Hindlimb muscle (tissue), 1 donor: ENCODE data around the gene PTH2R. TPM values are rescaled to one million over a fixed set of nuclear protein-coding genes. Genes with fewer than 3 reads are reported as not detected.
"Not testable (repeated sequence)": the region's sequence is repeated elsewhere in the genome, so short reads cannot be mapped to it uniquely, and the experiment has no call there.

Source experiments
- DNase-seq: peaks from one replicate; pipeline ENCODE4 v3.0.0-alpha.2; 2013
- polyA plus RNA-seq: library from polyadenylated mRNA; unstranded; fragments of 120-200 nt; gene quantifications from one replicate; pipeline ENCODE4 v1.2.1, GENCODE V29; 2013; ENCODE audit not compliant: insufficient read length

PTH2R gene
- polyA plus RNA-seq, 1 donor = 0.08 TPM

GRCh38 chr2:208488686-208489564 lies 82.3 kb downstream of the PTH2R start:
- no peak for DNase-seq

GRCh38 chr2:208489687-208490086 lies 83.1 kb downstream of the PTH2R start:
- DNase-seq = no peak

DNA sequence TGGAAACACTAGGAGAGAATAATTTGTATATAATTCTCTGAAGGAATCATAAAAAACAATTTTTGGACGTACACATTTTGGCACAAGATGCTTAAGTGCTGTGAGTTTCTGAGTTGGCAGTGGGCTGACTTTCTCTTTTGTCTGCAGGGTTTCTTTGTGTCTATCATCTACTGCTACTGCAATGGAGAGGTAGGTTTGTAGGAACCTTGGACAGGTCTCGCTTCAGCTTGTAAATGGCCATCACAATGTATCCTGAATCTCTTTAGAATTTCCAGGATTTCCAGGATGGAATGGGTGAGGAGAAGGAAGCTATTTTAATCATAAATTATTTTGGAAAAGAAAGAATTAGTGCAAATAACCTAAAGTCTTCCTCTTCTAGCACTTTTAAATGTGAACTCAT lies 83.9 kb downstream of the PTH2R start:
- no peak for DNase-seq

DNA sequence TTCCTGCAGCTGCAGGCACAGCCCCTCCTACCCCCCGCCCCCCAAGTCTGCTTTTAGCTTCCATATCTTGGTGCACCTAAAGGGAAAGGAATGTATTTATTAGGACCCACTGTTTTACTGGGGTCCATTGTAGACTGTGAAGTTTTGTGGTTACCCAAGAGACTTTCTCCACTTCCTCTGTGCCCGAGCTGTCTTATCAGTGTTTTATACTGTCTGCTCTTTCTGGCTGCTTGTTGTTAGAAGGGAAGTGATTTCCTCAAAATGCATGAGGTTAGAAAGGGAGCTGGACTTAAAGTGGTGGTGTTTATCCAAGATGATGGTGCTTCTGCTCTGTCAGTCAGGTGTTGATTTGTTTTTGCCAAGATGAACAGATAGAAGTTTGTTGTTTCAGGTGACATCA lies 85.0 kb downstream of the PTH2R start:
- DNase-seq = no peak

DNA sequence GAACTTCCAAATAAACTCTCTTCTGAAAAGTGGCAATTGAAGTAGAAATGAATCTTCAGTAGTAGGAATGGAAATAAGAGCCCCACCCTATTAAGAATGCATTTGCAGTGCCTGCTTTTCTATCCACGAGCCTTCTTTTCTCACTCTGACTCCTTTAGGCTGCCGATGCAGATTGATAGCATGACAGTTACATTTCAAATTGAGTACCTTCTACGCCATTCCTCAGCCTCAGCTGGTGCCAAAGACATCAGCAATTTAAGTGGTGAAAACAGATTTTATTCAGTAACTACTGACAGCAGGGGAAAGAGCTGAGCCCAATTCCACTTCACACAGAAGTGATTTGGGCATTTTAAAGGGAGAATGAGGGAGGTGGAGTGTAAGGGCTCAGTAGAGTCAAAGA lies 85.5 kb downstream of the PTH2R start:
- no peak for DNase-seq

DNA sequence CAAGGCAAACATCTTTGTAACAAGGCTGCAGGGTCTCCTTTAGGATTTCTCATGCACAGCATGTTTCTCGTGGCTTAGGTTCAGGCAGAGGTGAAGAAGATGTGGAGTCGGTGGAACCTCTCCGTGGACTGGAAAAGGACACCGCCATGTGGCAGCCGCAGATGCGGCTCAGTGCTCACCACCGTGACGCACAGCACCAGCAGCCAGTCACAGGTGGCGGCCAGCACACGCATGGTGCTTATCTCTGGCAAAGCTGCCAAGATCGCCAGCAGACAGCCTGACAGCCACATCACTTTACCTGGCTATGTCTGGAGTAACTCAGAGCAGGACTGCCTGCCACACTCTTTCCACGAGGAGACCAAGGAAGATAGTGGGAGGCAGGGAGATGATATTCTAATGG lies 86.6 kb downstream of the PTH2R start:
- no peak for DNase-seq

GRCh38 chr2:208496129-208496528 lies 89.5 kb downstream of the PTH2R start:
- no peak for DNase-seq

DNA sequence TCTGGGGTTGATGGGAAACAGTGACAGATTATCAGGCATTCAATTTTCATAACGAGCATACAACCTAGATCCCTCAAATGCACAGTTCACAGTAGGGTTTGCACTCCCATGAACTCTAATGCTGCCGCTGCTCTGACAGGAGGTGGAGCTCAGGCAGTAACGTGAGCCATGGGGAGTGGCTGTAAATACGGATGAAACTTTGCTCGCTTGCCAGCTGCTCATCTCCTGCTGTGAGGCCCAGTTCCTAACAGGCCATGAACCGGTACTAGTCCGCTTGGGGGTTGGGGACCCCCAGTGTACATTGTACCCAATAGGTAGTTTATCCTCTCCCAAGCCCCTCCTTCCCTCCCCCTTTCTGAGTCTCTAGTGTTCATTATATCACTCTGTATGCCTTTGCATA lies 94.6 kb downstream of the PTH2R start:
- no peak for DNase-seq

- DNase-seq = no peak
These were observed 95.7 kb downstream of the PTH2R start for GRCh38 chr2:208502288-208502687.

DNA sequence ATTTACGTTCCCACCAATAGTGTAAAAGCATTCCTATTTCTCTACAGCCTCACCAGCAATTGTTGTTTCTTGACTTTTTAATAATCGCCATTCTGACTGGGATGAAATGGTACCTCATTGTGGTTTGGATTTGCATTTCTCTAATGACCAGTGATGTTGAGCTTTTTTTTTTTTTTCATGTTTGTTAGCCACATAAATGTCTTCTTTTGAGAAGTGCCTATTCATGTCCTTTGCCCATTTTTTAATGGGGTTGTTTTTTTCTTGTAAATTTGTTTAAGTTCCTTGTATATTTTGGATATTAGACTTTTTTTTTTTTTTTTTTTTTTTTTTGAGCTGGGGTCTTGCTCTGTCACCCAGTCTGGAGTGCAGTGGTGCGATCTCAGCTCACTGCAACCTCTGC lies 98.8 kb downstream of the PTH2R start:
- DNase-seq = not testable (repeated sequence)

GRCh38 chr2:208509586-208509985 lies 103.0 kb downstream of the PTH2R start:
- no peak for DNase-seq

- no peak for DNase-seq
These were observed 104.4 kb downstream of the PTH2R start for GRCh38 chr2:208511016-208511415.

DNA sequence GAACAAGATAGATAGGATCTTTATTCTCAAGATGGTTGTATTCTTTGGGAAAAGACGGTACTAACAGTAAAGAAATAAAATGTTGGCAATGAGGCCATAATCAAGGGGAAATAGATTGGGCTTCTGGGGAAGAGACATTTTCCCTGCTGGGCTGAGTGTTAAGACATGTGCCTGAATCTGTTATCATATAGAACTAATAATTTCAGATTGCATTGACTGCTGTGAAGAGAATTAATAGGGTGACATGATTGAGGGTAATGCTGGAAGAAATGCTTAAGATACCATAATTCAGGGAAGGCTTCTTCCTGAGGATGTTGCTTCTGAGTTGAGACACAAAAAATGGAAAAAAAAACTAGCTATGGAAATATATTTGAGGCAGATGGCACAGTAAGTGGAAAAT lies 105.0 kb downstream of the PTH2R start:
- DNase-seq = no peak

GRCh38 chr2:208515099-208515498 lies 108.5 kb downstream of the PTH2R start:
- DNase-seq = no peak

DNA sequence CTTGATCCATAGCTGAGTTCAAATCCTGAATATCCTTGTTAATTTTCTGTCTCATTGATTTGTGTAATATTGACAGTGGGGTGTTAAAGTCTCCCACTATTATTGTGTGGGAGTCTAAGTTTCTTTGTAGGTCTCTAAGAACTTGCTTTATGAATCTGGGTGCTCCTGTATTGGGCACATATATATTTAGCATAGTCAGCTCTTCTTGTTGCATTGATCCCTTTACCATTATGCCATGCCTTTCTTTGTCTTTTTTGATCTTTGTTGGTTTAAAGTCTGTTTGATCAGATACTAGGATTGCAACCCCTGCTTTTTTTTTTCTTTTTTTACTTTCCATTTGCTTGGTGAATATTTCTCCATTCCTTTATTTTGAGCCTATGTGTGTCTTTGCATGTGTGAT lies 116.5 kb downstream of the PTH2R start:
- not testable (repeated sequence) for DNase-seq

DNA sequence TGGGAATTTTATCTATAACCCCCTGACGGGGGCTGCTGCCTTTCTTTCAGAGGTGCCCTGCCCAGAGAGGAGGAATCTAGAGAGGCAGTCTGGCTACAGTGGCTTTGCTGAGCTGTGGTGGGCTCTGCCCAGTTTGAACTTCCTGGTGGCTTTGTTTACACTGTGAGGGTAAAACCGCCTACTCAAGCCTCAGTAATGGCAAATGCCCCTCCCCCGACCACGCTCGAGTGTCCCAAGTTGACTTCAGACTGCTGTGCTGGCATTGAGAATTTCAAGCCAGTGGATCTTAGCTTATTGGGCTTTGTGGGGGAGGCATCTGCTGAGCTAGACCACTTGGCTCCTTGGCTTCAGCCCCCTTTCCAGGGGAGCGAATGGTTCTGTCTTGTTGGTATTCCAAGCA lies 118.6 kb downstream of the PTH2R start:
- DNase-seq = not testable (repeated sequence)

DNA sequence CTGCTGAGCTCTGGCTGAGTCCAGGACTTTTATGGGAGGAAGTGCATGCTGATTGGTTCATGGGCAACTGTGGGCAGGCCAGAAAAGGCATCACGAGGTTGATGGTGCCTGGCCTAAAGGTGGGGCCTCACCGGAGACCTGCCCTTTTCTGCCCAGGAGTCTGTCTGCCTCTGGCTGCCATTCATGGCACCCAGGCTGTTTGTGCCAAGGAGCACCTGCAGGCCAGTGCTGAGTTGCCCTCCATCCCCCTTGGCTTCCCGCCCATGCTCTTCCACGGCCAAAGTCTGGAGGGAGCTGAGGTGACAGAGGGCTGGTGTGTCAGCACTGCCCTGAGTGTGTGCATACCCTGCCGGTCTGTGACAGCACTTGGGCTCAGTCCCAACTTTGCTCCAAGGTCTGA lies 123.2 kb downstream of the PTH2R start:
- no peak for DNase-seq

DNA sequence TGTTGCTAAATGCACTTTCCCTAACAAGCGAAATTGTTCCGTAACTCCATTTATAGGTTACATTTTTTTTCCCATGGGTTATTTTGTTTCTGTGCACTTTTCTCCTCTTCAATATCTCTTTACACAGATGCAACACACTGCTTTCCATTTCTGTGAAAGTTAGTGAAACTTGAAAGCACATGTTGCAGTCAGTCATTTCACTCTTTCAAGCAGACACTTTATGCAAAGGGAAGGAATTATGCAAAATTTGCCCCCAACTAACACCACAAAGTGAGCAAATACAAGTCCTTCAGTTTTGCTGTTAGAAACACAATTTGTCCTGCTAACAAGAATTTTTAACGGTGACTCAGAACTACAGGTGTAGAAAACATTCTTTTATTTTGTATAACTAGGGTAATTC lies 124.8 kb downstream of the PTH2R start:
- no peak for DNase-seq

DNA sequence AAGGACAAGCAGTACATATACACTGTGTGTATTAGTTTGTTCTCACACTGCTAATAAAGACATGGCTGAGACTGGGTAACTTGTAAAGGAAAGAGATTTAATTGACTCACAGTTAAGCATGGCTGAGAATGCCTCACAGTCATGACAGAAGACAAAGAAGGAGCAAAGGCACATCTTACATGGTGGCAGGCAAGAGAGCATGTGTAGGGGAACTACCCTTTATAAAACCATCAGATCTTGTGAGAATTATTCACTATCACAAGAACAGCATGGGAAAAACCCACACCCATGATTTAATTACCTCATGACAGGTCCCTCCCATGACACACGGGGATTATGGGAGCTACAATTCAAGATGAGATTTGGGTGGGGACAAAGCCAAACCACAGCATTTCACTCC lies 129.0 kb downstream of the PTH2R start:
- not testable (repeated sequence) for DNase-seq

DNA sequence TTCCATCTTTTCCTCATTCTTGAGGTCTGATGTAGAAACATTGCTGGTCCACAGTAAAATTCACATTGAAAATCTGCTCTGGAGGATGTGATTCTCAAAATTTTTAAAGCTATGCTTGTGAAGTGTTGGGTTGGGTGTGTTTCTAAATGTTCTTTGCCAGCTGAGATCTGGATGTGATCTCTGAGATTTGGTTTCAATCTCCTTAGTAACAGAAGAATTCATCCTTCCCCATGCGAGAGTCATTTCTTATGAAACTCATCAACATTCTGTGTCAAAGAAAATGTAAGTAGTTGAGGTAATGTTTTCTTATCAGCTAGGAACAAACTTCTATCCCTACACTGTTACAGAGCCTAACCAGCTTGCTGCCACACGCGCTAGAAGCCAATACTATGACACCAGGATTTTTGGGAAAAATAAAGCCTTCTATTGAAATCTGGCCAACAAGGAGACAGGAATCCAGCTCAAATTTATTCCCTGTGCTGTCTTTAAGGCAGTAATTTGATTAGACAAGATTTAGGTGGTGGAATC lies 134.9 kb downstream of the PTH2R start:
- DNase-seq = no peak

DNA sequence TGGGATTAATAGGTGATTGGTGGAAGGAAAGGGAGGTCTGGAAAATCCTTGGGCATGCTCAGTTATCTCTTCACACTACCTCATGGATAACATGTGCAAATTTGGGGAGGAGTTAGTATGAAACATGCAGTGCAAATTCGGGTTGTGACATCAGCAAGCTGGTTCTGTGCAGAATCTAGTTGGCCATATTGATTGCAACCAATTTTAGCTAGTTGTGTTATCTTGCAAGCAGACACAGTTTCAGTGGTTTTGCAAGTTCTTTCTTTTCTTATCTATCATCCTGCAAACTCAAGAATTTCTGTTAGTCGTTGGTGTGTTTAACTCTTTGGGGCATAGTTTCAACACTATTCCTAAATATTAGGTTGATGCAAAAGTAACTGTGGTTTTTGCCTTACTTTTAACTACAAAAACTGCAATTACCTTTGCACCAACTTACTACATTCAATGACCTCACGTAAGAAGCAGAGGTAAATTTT lies 135.4 kb downstream of the PTH2R start:
- no peak for DNase-seq

DNA sequence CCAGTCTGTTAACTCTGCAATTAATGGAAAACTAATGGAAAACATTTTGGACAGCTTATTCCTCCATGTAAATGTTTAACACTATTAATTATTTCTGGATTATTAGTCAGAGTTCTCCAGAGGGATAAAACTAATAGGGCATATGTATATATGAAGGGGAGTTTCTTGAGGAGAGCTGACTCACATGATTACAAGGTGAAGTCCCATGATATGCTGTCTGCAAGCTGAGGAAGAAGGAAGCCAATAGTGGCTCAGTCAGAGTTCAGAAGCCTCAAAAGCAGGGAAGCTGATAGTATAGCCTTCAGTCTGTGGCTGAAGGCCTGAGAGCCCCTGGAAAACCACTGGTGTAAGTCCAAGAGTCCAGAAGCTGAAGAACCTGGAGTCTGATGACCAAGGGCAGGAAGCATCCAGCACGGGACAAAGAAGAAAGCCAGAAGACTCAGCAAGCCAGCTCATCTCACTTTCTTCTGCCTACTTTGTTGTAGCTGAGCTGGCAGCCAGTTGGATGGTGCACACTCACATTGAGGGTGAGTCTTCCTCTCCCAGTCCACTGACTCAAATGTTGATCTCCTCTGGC lies 136.0 kb downstream of the PTH2R start:
- DNase-seq = no peak
